Astrocyte of the cerebellum (primary cell): ENCODE results near the gene PIP5K1B.

ENCODE experiments used
- DNase-seq: peaks from one replicate; pipeline ENCODE4 v3.0.0-alpha.2; 2011; ENCODE audit warnings: low read depth
- H3K4me3 ChIP-seq: 2 replicates; pipeline ENCODE4 v1.5.1; 2011; ENCODE audit warnings: mild to moderate bottlenecking, low read depth, low read length, moderate library complexity
- in situ Hi-C: cut with HindIII; loops from 2 replicates; pipeline ENCODE4 v1.10.0; 2017; ENCODE audit warnings: low sequenced_read_pairs
- TF ChIP-seq, protein P1 (sequence below): IDR thresholded peaks from 2 replicates; pipeline ENCODE4 v1.5.1; 2012; ENCODE audit warnings: low read length, low read depth, moderate library complexity, mild to moderate bottlenecking; ENCODE audit errors: missing control alignments

PIP5K1B gene

DNA sequence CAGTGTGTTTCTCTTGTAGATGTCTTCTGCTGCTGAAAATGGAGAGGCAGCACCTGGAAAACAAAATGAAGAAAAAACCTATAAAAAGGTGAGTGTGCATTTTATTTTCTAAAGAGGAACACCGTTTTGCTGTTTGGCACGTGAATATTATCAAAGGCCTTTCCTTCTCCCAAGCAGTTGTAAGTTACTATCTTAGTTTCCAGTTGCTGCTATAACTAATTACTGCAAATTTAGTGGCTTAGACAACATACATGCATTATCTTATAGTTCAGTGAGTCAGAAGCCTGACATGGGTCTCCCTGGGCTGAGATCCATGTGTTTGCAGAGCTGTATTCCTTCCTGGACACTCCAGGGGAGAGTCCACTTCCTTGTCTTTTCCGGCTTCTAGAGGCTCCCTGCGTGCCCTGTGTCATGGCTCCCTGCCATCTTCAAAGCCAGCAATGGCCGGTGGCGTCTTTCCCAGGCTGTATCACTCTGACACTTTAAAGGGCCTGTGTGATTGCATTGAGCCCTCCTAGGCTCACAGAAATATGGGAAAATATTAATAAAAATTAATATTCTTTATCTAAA, 117.6 kb downstream of the PIP5K1B start:
- in situ Hi-C loops = no loop called here
- H3K4me3 ChIP-seq = no peak overlapping the region
- DNase-seq = no peak
- TF ChIP-seq, protein P1, sequence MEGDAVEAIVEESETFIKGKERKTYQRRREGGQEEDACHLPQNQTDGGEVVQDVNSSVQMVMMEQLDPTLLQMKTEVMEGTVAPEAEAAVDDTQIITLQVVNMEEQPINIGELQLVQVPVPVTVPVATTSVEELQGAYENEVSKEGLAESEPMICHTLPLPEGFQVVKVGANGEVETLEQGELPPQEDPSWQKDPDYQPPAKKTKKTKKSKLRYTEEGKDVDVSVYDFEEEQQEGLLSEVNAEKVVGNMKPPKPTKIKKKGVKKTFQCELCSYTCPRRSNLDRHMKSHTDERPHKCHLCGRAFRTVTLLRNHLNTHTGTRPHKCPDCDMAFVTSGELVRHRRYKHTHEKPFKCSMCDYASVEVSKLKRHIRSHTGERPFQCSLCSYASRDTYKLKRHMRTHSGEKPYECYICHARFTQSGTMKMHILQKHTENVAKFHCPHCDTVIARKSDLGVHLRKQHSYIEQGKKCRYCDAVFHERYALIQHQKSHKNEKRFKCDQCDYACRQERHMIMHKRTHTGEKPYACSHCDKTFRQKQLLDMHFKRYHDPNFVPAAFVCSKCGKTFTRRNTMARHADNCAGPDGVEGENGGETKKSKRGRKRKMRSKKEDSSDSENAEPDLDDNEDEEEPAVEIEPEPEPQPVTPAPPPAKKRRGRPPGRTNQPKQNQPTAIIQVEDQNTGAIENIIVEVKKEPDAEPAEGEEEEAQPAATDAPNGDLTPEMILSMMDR = no peak

DNA sequence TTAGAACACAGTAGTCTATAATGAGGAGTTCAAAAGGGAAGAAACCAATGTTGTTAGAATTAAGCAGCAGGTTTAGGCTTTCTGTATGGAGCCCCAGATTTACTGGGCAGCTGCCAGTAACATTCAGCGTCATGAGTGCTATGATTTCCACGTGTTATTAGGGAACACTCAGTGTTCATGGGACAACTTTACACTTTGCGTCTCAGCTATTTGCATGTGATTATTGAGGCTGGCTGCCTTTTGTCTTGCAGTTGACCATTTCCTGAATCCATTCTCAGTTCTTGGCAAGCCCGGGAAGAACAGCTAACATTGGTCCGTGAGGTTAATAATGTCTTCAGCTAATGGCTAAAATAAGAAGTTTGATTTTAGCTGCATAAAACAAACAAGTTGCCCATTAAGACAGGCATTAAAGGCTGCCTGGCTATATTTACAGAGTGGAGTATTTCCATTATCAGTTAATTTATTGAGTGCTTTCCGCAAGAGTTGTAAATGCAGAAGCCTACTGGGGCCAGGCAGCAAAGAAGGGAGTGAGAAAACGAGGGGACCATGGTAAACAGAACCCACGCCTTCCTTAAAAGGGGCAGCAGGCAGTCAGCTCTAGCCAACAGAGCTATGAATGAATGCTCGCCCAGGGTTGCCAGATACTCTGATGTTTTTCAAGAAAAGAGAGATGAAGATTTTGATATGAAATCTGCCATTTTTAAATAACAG, 120.9 kb downstream of the PIP5K1B start:
- TF ChIP-seq, protein P1 = no peak
- in situ Hi-C loops = no loop called here
- DNase-seq = no peak
- no peak overlapping the region for H3K4me3 ChIP-seq

DNA sequence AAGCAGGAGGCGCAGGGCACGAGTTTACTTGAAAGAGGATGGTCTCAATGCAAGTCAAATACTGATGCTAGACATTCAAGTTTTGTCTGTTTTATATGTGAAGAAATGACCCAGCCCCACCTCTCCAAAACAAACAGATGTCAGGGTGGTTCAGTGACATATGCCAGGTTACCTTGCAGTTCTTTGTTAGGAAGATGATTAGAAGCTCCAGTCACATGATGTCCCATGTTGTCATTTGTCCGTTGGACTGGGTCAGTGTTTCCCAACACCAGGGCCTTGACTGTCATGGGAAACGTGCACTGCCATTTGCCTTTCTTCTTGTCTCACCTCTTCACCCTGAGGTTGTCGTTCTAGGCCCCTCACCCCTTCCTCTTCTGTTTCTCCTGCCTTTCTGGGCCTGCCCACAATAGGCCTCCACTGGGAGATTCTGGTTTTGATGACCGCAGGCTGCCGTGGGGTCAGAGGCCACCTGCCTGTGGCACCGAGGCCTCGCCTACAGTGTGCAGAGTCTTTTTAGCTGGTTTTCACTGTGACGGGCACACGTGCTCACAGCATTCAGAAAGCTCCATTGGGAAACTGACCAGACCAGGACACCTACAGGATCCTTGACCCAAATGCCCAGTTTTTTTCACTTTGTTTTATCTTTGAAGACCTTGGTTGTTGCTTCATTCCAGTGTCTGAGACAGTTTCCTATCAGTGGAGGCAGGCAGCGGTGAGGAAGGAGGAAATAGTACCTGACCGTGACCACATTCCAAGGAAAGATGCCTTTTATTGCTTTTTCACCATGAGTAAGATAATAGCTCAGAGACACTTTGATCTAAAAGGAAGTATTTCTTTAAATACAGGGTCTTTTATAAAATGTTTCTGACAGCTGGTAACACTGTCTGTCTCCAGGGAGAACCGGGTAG, 123.1 kb downstream of the PIP5K1B start:
- no peak for DNase-seq
- no peak overlapping the region for H3K4me3 ChIP-seq
- in situ Hi-C loops = no loop called here
- TF ChIP-seq, protein P1 = no peak

DNA sequence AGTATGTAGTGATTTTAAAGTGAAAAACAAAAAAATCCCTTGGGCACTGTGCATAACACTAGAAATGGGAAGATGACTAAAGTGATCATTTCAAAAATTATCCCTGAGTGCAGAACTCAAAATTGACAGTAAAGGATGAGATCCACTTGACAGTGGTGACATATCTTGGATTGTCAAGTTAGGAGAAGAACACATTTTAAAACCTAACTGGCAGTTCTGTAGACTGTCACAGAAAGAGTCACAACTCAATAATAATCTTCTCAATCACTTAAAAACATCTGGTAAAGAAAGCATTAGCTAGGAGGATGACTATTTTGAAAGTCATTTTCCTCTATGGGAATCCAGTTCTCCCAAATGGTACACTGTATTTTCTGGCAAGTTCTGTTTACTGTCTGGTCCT, 127.1 kb downstream of the PIP5K1B start:
- in situ Hi-C loops = no loop called here
- no peak for DNase-seq
- no peak overlapping the region for H3K4me3 ChIP-seq
- TF ChIP-seq, protein P1 = no peak

DNA sequence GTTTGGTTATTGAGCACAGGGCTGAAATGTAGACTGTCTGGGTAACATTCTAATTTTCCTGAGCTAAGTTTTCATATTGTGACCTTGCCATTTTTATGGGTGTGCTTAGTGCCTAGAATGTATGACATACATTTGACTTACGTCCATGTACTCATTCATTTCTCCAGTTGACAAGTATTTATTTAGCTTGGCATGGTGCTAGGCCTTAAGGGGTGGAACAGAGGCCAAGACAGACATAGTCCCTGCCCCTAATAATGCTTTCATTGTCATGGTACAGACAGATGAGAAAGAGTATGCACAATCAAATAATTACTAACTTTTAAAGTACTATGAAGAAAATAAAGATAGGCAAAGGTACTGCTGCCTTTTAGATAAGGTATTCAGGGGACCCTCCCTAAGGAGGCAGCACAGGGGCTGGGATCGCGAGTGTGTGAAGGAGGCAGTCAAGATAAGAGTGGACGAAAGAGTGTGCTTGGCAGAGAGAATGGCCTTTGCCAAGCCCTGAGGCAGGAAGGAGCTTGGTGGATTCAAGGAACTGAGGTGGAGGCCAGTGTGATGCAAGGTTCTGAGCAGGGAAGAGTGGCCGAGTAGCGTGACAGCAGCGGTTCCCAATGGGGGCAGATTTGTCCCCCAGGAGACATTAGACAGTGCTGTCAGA, 128.0 kb downstream of the PIP5K1B start:
- TF ChIP-seq, protein P1 = no peak
- in situ Hi-C loops = no loop called here
- H3K4me3 ChIP-seq = no peak overlapping the region
- DNase-seq = no peak

DNA sequence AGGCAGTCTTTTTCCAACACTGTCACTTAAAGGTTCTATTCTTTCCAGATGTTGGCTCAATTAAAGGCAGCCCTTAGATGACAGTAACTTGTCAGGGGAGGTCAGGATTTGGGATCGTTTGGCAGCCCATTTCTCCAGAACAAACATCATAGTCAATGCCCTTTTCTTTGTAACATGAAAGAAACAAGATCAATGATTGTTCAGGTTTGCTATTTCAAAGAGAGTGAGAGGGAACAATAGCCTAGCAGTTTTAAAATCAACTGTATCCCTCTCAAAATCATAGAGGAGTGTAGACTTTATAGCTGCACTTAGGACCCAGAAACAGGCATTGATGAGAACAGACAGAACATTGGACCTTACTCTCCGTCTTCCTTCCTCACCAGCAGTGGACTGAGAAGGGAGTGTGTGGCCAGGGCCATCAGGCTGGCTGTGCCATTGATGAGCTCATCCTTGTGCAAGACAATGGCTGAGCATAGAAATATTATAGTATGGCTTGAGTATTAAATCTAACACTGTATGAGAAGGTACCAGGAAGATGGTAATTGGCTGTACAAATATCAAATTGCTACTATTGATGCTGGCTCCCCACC, 130.0 kb downstream of the PIP5K1B start:
- TF ChIP-seq, protein P1 = no peak

More for the DNA sequence above, 130.0 kb downstream of the PIP5K1B start:
- no peak for DNase-seq
- H3K4me3 ChIP-seq = no peak overlapping the region
- in situ Hi-C loops = no loop called here
